DMS153 treated with DMSO at 0.1 percent for 48 hours (cell line): ENCODE data around the gene MGAT5.
A peak's percentile ranks its signal among the peaks of the same experiment; 100 is the strongest.

Experiments
- DNase-seq: peaks from one replicate; lab custom pipeline; 2025; ENCODE audit not compliant: unreplicated experiment; lab: John Stamatoyannopoulos, UW

The MGAT5 gene

GRCh38 chr2:134333646-134334189 lies 79.8 kb downstream of the MGAT5 start:
- DNase-seq = no peak

GRCh38 chr2:134334542-134335353 lies 80.9 kb downstream of the MGAT5 start:
- no peak for DNase-seq

GRCh38 chr2:134335601-134336000 lies 81.7 kb downstream of the MGAT5 start:
- DNase-seq = no peak

- DNase-seq = no peak
These were observed 82.5 kb downstream of the MGAT5 start for GRCh38 chr2:134336352-134336751.

- DNase-seq = no peak
These were observed 83.0 kb downstream of the MGAT5 start for GRCh38 chr2:134336921-134337320.

- no peak for DNase-seq
These were observed 83.8 kb downstream of the MGAT5 start for GRCh38 chr2:134337631-134338030.

GRCh38 chr2:134338208-134338607 lies 84.3 kb downstream of the MGAT5 start:
- DNase-seq = no peak

- DNase-seq = no peak
These were observed 87.6 kb downstream of the MGAT5 start for GRCh38 chr2:134341476-134341875.

GRCh38 chr2:134344954-134345697 lies 91.3 kb downstream of the MGAT5 start:
- no peak for DNase-seq

GRCh38 chr2:134346141-134346540 lies 92.3 kb downstream of the MGAT5 start:
- no peak for DNase-seq

- no peak for DNase-seq
These were observed 93.9 kb downstream of the MGAT5 start for GRCh38 chr2:134347756-134348155.

GRCh38 chr2:134348239-134348638 lies 94.4 kb downstream of the MGAT5 start:
- no peak for DNase-seq

- DNase-seq = no peak
These were observed 94.9 kb downstream of the MGAT5 start for GRCh38 chr2:134348760-134349159.

- no peak for DNase-seq
These were observed 97.1 kb downstream of the MGAT5 start for GRCh38 chr2:134351016-134351415.

GRCh38 chr2:134351899-134352298 lies 98.0 kb downstream of the MGAT5 start:
- DNase-seq = no peak

GRCh38 chr2:134352844-134353243 lies 99.0 kb downstream of the MGAT5 start:
- no peak for DNase-seq

GRCh38 chr2:134354611-134355010 lies 100.7 kb downstream of the MGAT5 start:
- no peak for DNase-seq

GRCh38 chr2:134357814-134358213 lies 103.9 kb downstream of the MGAT5 start:
- DNase-seq = no peak

GRCh38 chr2:134359367-134360081 lies 105.7 kb downstream of the MGAT5 start:
- peak; percentile 43 for DNase-seq

GRCh38 chr2:134360745-134361487 lies 107.0 kb downstream of the MGAT5 start:
- DNase-seq = no peak

GRCh38 chr2:134361648-134362047 lies 107.8 kb downstream of the MGAT5 start:
- no peak for DNase-seq
